PC-3 (cell line): ENCODE measurements around the gene PTMS. TPM values are rescaled to one million over a fixed set of nuclear protein-coding genes. Genes with fewer than 3 reads are reported as not detected.

Experiments used
- ATAC-seq: fragments of 200-7000 bp; cut with Tn5 transposase; 2 replicates; pipeline ENCODE4 v1.9.1; 2020; ENCODE audit warnings: mild to moderate bottlenecking, moderate library complexity
- BruUV-seq: library from RNA; stranded (reverse); fragments of 400-500 nt; replicated peaks from 2 replicates; lab custom pipeline; 2021; lab: Mats Ljungman, UMichigan
- CTCF ChIA-PET: fragments of 300-600 bp; sonication (Branson Sonifier 250); formaldehyde crosslinking; loops from one replicate; lab custom pipeline; 2022; ENCODE audit warnings: antibody characterized with exemption; lab: Charles Lee
- POLR2A ChIA-PET: fragments of 300-600 bp; sonication (Branson Sonifier 250); formaldehyde crosslinking; loops from one replicate; lab custom pipeline; 2022; ENCODE audit warnings: antibody characterized with exemption; ENCODE audit not compliant: unreplicated experiment; lab: Charles Lee
- DNase-seq: peaks from one replicate; pipeline ENCODE4 v3.0.0-alpha.2; 2015
- H2AFZ ChIP-seq: fragments of 300-600 bp; sonication (generic); 2 replicates; pipeline ENCODE4 v1.6.0; 2016; ENCODE audit warnings: antibody characterized with exemption, low read length
- H3F3A ChIP-seq: fragments of 300-600 bp; sonication (generic); one replicate; pipeline ENCODE4 v1.6.0; 2017; ENCODE audit warnings: antibody characterized with exemption, low read length, control low read depth, mild to moderate bottlenecking; ENCODE audit not compliant: unreplicated experiment
- H3K27ac ChIP-seq: fragments of 300-600 bp; sonication (generic); 2 replicates; pipeline ENCODE4 v1.5.1; 2016; ENCODE audit warnings: mild to moderate bottlenecking, low read length
- H3K27me3 ChIP-seq: fragments of 300-600 bp; sonication (generic); 2 replicates; pipeline ENCODE4 v1.6.1; 2016; ENCODE audit warnings: low read length, mixed read lengths
- H3K36me3 ChIP-seq: fragments of 300-600 bp; sonication (generic); 2 replicates; pipeline ENCODE4 v1.6.1; 2016; ENCODE audit warnings: low read depth, mixed run types, low read length, mixed read lengths
- H3K4me1 ChIP-seq: fragments of 300-600 bp; sonication (generic); 2 replicates; pipeline ENCODE4 v1.5.1; 2016; ENCODE audit warnings: low read length; ENCODE audit not compliant: insufficient read depth
- H3K4me2 ChIP-seq: fragments of 300-600 bp; sonication (generic); 2 replicates; pipeline ENCODE4 v1.6.0; 2016; ENCODE audit warnings: low read length
- H3K4me3 ChIP-seq: fragments of 300-600 bp; sonication (generic); 2 replicates; pipeline ENCODE4 v1.5.1; 2016; ENCODE audit warnings: mild to moderate bottlenecking, low read length, mixed read lengths
- H3K79me2 ChIP-seq: fragments of 300-600 bp; sonication (generic); 2 replicates; pipeline ENCODE4 v1.6.1; 2017; ENCODE audit warnings: low read length, mixed read lengths
- H3K9ac ChIP-seq: fragments of 300-600 bp; sonication (generic); 2 replicates; pipeline ENCODE4 v1.6.0; 2016; ENCODE audit warnings: mild to moderate bottlenecking, low read length
- H3K9me2 ChIP-seq: fragments of 300-600 bp; sonication (generic); replicated peaks from 2 replicates; pipeline ENCODE4 v1.6.1; 2016; ENCODE audit warnings: mixed run types, low read length, mixed read lengths
- H3K9me3 ChIP-seq: fragments of 300-600 bp; sonication (generic); 2 replicates; pipeline ENCODE4 v1.6.1; 2016; ENCODE audit warnings: low read length, mixed read lengths
- H4K20me1 ChIP-seq: fragments of 300-600 bp; sonication (generic); 2 replicates; pipeline ENCODE4 v1.6.1; 2016; ENCODE audit warnings: low read length, mixed read lengths
- CTCF ChIP-seq: fragments of 300-600 bp; sonication (generic); conservative IDR thresholded peaks from 2 replicates; pipeline ENCODE4 v1.5.1; 2017; ENCODE audit warnings: antibody characterized with exemption, low read depth, mild to moderate bottlenecking, low read length
- EZH2 ChIP-seq: fragments of 300-600 bp; sonication (generic); IDR thresholded peaks from one replicate; pipeline ENCODE4 v1.6.1; 2017; ENCODE audit warnings: antibody characterized with exemption, mild to moderate bottlenecking, low read length; ENCODE audit not compliant: unreplicated experiment
- EZH2phosphoT487 ChIP-seq: fragments of 300-600 bp; sonication (generic); IDR thresholded peaks from 2 replicates; pipeline ENCODE4 v1.6.1; 2018; ENCODE audit warnings: mild to moderate bottlenecking, antibody characterized with exemption, low read length, borderline replicate concordance
- intact Hi-C: fragments of 100-400 bp; cut with micrococcal nuclease; formaldehyde crosslinking; loops from 2 replicates; pipeline ENCODE4 v1.9.0; 2023
- total RNA-seq: library from RNA; depleted of rRNA; stranded (reverse); fragments of >200 nt; gene quantifications from 2 replicates; pipeline ENCODE4 v1.2.3, GENCODE V29; 2014

Gene PTMS
- total RNA-seq, 1 experiment from 2014 or later = 46.4 TPM

GRCh38 chr12:6772331-6772695, 6.2 kb downstream of the PTMS start, which contains the start of gene LAG3:
LAG3 (plus strand) TSS chr12:6772520; CDS start chr12:6772853, 333 bp downstream.
- Histone ChIP-seq H4K20me1 (no peaks in the 10 kb centered on the region; the same call in 1 of the 2 replicates), H2AFZ (no peak within 1 kb of the TSS), H3K9ac (no peak within 1 kb of the TSS), H3K27me3 (no peaks in the 10 kb centered on the region), H3F3A (no peaks in the 10 kb centered on the region), H3K79me2 (peaks cover 22% of the 10 kb centered on the region), H3K9me3 (no peaks in the 10 kb centered on the region), H3K4me1 (peaks cover 12% of the 10 kb centered on the region), H3K4me2 (no peak within 1 kb of the TSS), H3K36me3 (no peaks in the 10 kb centered on the region), H3K27ac (no peak within 1 kb of the TSS), H3K4me3 (no peak within 1 kb of the TSS), H3K9me2 (no peaks in the 10 kb centered on the region)
- DNase-seq = no peak
- POLR2A ChIA-PET = no interaction called here
- TF ChIP-seq EZH2phosphoT487 (no peak), EZH2 (no peak), CTCF (no peak)
- ATAC-seq = no peak
- BruUV-seq = no TSS peak
- CTCF ChIA-PET = interaction anchor here (1.0 kb wide), 1 partner anchor 19 kb away, joined by 3 read pairs; the partner anchor contains the start of gene MLF2
- intact Hi-C loops = no loop called here

DNA sequence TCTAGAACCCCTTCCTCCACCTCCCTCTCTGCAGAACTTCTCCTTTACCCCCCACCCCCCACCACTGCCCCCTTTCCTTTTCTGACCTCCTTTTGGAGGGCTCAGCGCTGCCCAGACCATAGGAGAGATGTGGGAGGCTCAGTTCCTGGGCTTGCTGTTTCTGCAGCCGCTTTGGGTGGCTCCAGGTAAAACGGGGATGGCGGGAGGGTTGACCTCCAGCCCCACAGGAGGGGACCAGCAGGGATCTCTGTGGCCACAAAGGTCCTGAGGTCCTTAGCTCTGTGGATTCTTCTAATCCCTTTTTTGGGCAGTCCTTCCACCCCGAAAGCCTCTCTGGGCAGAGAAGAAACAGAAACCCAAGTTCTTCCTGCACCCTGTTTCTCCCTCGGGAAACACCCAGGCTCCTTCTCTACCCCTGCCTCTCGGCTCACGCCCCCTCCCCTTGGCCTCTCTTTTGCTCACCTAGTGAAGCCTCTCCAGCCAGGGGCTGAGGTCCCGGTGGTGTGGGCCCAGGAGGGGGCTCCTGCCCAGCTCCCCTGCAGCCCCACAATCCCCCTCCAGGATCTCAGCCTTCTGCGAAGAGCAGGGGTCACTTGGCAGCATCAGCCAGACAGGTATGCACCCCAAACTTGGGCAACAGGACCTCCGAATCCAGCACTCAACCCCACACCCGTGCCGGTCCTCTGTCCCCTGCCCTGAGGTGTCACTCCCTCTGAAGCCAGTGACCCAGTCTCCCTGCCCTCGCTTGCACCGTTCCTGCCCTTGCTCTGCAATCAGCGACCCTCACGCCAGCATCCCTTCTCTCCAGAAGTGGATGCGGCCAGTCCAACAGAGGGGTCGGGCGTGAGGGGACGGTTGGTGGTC, 6.8 kb downstream of the PTMS start:
- BruUV-seq = no TSS peak
- Histone ChIP-seq H3K27me3 (no peaks in the 10 kb centered on the region), H3K36me3 (no peaks in the 10 kb centered on the region), H3K9me2 (no peaks in the 10 kb centered on the region), H2AFZ (no peak overlapping the region), H3K4me3 (no peak overlapping the region), H3K4me2 (no peak overlapping the region), H4K20me1 (no peaks in the 10 kb centered on the region; the same call in 1 of the 2 replicates), H3K79me2 (peaks cover 15% of the 10 kb centered on the region), H3K4me1 (peaks cover 11% of the 10 kb centered on the region), H3K27ac (no peak overlapping the region), H3K9ac (no peak overlapping the region), H3F3A (no peaks in the 10 kb centered on the region), H3K9me3 (no peaks in the 10 kb centered on the region)
- no peak for ATAC-seq
- TF ChIP-seq EZH2 (no peak), EZH2phosphoT487 (no peak), CTCF (no peak)
- ChIA-PET CTCF (interaction anchor here (1.0 kb wide), 1 partner anchor 20 kb away, joined by 3 read pairs; the partner anchor contains the start of gene MLF2), POLR2A (interaction anchor here (0.6 kb wide), 1 partner anchor 39 kb away, joined by 3 read pairs; no protein-coding TSS in a partner anchor)
- DNase-seq = no peak
- intact Hi-C loops = no loop called here
